Prostate gland (tissue), 2 donors: ENCODE data around the gene ENTPD8.

Experiments used
- POLR2A ChIP-seq: fragments of 450-650 bp; IDR thresholded peaks from one replicate; pipeline ENCODE4 v1.6.1; 2016; ENCODE audit warnings: antibody characterized with exemption, mild to moderate bottlenecking
- POLR2AphosphoS5 ChIP-seq: sonication (generic); formaldehyde crosslinking; IDR thresholded peaks from one replicate; pipeline ENCODE4 v1.6.1; 2017; ENCODE audit warnings: antibody characterized with exemption
- TF ChIP-seq, protein P1 (sequence below), 4 experiments: fragments of 200-600 bp in 2 of 4; fragments of 450-650 bp in 2 of 4; sonication (generic) in 2 of 4; IDR thresholded peaks; 1 replicate in 3 of 4; 2 replicates in 1 of 4; pipeline ENCODE4 v1.5.1; 2016 to 2019; ENCODE audit warnings: antibody characterized with exemption in 4 of 4, mild to moderate bottlenecking in 2 of 4, moderate library complexity in 2 of 4

DNA sequence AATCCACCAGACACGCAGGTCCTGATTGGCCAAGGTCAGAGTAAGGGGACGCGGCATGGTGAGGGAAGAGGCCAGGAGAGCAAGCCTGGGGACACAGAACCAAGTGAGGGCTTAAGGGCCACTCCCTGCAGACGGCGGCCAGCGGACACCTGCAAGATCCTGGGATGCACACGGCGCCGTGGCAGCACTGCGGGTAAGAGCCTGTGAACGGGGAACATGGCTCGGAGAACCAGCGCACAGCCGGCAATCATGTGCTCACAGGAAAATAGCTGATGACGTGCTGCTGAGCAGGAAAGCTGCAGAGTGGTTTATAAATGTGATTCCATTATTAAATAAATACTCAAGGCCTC lies 45.0 kb upstream of the ENTPD8 start:
- TF ChIP-seq POLR2AphosphoS5 (no peak), POLR2A (no peak)
- TF ChIP-seq, protein P1, sequence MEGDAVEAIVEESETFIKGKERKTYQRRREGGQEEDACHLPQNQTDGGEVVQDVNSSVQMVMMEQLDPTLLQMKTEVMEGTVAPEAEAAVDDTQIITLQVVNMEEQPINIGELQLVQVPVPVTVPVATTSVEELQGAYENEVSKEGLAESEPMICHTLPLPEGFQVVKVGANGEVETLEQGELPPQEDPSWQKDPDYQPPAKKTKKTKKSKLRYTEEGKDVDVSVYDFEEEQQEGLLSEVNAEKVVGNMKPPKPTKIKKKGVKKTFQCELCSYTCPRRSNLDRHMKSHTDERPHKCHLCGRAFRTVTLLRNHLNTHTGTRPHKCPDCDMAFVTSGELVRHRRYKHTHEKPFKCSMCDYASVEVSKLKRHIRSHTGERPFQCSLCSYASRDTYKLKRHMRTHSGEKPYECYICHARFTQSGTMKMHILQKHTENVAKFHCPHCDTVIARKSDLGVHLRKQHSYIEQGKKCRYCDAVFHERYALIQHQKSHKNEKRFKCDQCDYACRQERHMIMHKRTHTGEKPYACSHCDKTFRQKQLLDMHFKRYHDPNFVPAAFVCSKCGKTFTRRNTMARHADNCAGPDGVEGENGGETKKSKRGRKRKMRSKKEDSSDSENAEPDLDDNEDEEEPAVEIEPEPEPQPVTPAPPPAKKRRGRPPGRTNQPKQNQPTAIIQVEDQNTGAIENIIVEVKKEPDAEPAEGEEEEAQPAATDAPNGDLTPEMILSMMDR (IDR thresholded peaks at IDR 0.05) = no peak
